ENCODE results near the gene CCDC51. TPM values are rescaled to one million over a fixed set of nuclear protein-coding genes. Genes with fewer than 3 reads are reported as not detected.

CCDC51 gene
- polyA plus RNA-seq, 2 of the 4 experiments (the other 2 are of a cell fraction) = 19.8 to 26.7 TPM

GRCh38 chr3:48407542-48408099 lies 32.3 kb downstream of the CCDC51 start:
- POLR2A ChIA-PET = no interaction called here
- no peak overlapping the region for H3K4me3 ChIP-seq
- WGBS (ENCODE audit: missing lambda C conversion rate) = 86% methylated on average over 8 of the region's 8 CpGs
- TF ChIP-seq PHF8 (IDR thresholded peaks at IDR 0.05; ENCODE audit: borderline replicate concordance, low read depth) (no peak), FOSL2 (IDR thresholded peaks at IDR 0.05) (no peak), FOSL2 (CRISPR knock-in tag; IDR thresholded peaks at IDR 0.05) (no peak), BHLHE40 (IDR thresholded peaks at IDR 0.05; ENCODE audit: low read depth, low read length) (no peak), HDAC2 (IDR thresholded peaks at IDR 0.05) (no peak), GATA3 (IDR thresholded peaks at IDR 0.05; ENCODE audit: borderline replicate concordance) (no peak), CEBPB (IDR thresholded peaks at IDR 0.05) (no peak), SREBF2 (IDR thresholded peaks at IDR 0.05) (no peak), TP53 (CRISPR knock-in tag; IDR thresholded peaks at IDR 0.05) (no peak), HES2 (IDR thresholded peaks at IDR 0.05) (no peak), BCL3 (IDR thresholded peaks at IDR 0.05) (no peak), HOXB5 (CRISPR knock-in tag; IDR thresholded peaks at IDR 0.05) (no peak), NR3C1 (IDR thresholded peaks at IDR 0.05) (no peak), RFX5 (IDR thresholded peaks at IDR 0.05) (no peak), EP300 (IDR thresholded peaks at IDR 0.05) (no peak), POLR2A (IDR thresholded peaks at IDR 0.05; ENCODE audit: low read length) (no peak), FOXS1 (CRISPR knock-in tag; IDR thresholded peaks at IDR 0.05) (no peak), CBX8 (IDR thresholded peaks at IDR 0.05) (no peak), MAFK (IDR thresholded peaks at IDR 0.05; ENCODE audit: partially characterized antibody) (no peak)
- ATAC-seq (no peak), FAIRE-seq (no peak), DNase-seq (ENCODE audit: low read depth in 1 of 2, low spot score in 1 of 2) (no peak)
- no peak overlapping the region for H3K27ac ChIP-seq
- CTCF ChIA-PET = interaction anchor here (0.9 to 31.5 kb wide), 7 partner anchors 8 to 213 kb away, joined by 3 to 488 read pairs (median 3); partner anchors contain the start of genes ATRIP, CCDC51, PLXNB1 and TMA7
- H3K4me1 ChIP-seq = no peaks in the 10 kb centered on the region; the same call in 2 of the 3 replicates
- H3K4me2 ChIP-seq = no peak overlapping the region
- no peaks in the 10 kb centered on the region for H3K9me3 ChIP-seq

DNA sequence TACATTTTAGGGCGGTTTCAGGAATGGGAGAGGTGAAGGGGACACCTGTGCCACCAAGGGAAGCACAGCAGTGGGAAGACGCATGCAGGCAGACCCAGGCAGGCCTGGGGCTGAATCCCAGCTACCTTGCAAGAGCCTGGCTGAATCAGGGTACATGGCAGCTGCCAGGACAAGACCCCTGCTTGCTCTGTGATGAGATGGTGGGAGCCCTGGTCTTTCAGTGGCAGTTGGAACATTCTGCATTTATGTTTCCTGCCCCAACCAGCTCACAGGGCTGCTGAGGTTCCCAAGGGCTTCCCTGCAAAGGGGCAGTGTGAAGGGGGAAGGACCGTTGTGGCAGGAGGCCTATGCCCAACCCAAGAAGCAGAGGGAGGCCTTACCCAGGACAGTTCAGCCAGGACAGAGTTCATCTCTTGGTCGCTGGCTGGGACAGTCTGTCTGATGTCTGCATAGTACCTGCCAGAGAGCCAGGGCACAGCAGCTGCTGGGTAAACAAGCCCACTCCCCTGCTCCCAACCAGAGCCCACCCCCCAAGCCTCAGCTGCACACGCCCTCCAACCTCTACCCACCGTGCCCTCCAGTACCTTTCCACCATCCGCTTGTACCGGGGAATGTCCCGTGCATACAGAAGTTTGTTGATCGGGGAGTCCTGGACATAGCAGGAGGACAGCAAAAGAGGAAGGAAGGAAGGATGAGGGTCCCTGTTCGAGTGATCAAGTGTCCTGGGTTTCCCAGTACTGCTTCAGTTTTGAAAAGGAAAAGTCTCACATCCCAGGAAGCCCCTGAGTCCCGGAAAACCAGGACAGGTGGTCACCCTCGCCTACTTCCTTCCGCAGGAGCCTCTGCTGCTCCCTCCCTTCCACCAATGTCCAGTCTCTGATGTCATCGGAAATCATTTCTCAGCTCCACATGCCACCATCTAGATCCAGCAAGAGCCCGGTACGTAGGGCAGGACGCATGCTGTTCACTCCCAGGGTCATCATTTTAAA lies 33.2 kb downstream of the CCDC51 start:
- POLR2A ChIA-PET = no interaction called here
- ATAC-seq (no peak), FAIRE-seq (no peak), DNase-seq (ENCODE audit: low read depth in 1 of 2, low spot score in 1 of 2) (no peak)
- 83% methylated on average over 15 of the region's 18 CpGs for WGBS (ENCODE audit: missing lambda C conversion rate)
- no peak for TF ChIP-seq TP53 (CRISPR knock-in tag; IDR thresholded peaks at IDR 0.05)
- TF ChIP-seq, protein P1, sequence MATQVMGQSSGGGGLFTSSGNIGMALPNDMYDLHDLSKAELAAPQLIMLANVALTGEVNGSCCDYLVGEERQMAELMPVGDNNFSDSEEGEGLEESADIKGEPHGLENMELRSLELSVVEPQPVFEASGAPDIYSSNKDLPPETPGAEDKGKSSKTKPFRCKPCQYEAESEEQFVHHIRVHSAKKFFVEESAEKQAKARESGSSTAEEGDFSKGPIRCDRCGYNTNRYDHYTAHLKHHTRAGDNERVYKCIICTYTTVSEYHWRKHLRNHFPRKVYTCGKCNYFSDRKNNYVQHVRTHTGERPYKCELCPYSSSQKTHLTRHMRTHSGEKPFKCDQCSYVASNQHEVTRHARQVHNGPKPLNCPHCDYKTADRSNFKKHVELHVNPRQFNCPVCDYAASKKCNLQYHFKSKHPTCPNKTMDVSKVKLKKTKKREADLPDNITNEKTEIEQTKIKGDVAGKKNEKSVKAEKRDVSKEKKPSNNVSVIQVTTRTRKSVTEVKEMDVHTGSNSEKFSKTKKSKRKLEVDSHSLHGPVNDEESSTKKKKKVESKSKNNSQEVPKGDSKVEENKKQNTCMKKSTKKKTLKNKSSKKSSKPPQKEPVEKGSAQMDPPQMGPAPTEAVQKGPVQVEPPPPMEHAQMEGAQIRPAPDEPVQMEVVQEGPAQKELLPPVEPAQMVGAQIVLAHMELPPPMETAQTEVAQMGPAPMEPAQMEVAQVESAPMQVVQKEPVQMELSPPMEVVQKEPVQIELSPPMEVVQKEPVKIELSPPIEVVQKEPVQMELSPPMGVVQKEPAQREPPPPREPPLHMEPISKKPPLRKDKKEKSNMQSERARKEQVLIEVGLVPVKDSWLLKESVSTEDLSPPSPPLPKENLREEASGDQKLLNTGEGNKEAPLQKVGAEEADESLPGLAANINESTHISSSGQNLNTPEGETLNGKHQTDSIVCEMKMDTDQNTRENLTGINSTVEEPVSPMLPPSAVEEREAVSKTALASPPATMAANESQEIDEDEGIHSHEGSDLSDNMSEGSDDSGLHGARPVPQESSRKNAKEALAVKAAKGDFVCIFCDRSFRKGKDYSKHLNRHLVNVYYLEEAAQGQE (IDR thresholded peaks at IDR 0.05) = no peak
- TF ChIP-seq, protein P2, sequence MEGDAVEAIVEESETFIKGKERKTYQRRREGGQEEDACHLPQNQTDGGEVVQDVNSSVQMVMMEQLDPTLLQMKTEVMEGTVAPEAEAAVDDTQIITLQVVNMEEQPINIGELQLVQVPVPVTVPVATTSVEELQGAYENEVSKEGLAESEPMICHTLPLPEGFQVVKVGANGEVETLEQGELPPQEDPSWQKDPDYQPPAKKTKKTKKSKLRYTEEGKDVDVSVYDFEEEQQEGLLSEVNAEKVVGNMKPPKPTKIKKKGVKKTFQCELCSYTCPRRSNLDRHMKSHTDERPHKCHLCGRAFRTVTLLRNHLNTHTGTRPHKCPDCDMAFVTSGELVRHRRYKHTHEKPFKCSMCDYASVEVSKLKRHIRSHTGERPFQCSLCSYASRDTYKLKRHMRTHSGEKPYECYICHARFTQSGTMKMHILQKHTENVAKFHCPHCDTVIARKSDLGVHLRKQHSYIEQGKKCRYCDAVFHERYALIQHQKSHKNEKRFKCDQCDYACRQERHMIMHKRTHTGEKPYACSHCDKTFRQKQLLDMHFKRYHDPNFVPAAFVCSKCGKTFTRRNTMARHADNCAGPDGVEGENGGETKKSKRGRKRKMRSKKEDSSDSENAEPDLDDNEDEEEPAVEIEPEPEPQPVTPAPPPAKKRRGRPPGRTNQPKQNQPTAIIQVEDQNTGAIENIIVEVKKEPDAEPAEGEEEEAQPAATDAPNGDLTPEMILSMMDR (IDR thresholded peaks at IDR 0.05) = no peak
- no peak for TF ChIP-seq SREBF2 (IDR thresholded peaks at IDR 0.05)
- no peak for TF ChIP-seq KDM5A (IDR thresholded peaks at IDR 0.05)
- no peak for TF ChIP-seq FOXS1 (CRISPR knock-in tag; IDR thresholded peaks at IDR 0.05)
- no peak for TF ChIP-seq JUN (IDR thresholded peaks at IDR 0.05)
- TF ChIP-seq EP300 (IDR thresholded peaks at IDR 0.05) = no peak
- no peak for TF ChIP-seq MAZ (IDR thresholded peaks at IDR 0.05; ENCODE audit: borderline replicate concordance, low read depth, low read length)
- TF ChIP-seq FOSL2 (IDR thresholded peaks at IDR 0.05) = no peak
- TF ChIP-seq FOSL2 (CRISPR knock-in tag; IDR thresholded peaks at IDR 0.05) = no peak
- no peak for TF ChIP-seq RAD21 (conservative IDR thresholded peaks at IDR 0.05 in 1 of 2, IDR thresholded peaks at IDR 0.05 in 1 of 2)
- no peak for TF ChIP-seq HES2 (IDR thresholded peaks at IDR 0.05)
- TF ChIP-seq USF2 (IDR thresholded peaks at IDR 0.05) = no peak
- no peak for TF ChIP-seq TFCP2L1 (CRISPR knock-in tag; IDR thresholded peaks at IDR 0.05)
- H3K4me2 ChIP-seq = no peak overlapping the region
- CTCF ChIA-PET = interaction anchor here (0.9 to 31.5 kb wide), 4 partner anchors 25 to 146 kb away, joined by 3 to 488 read pairs (median 3); partner anchors contain the start of genes ATRIP, CCDC51, PLXNB1 and TMA7
- H3K9me3 ChIP-seq = no peaks in the 10 kb centered on the region
- no peak overlapping the region for H3K27ac ChIP-seq
- H3K4me3 ChIP-seq = no peak overlapping the region
- H3K4me1 ChIP-seq = peaks cover 9% of the 10 kb centered on the region

Data from A549 (cell line).